ENCODE data around the gene BFSP2.

- no peak for TF ChIP-seq POLR2AphosphoS5 (IDR thresholded peaks at IDR 0.05)
- TF ChIP-seq CTCF (IDR thresholded peaks at IDR 0.05) = no peak
- no peak for TF ChIP-seq POLR2A (IDR thresholded peaks at IDR 0.05)
Measured at GRCh38 chr3:133380481-133381225, 19.2 kb upstream of the BFSP2 start.
